A549 (cell line): ENCODE data around the gene UBE3C.

Experiments used
- POLR2A ChIP-seq: IDR thresholded peaks from 2 replicates; pipeline ENCODE4 v1.6.1; 2012; ENCODE audit warnings: mild to moderate bottlenecking, low read length
- POLR2AphosphoS2 ChIP-seq: conservative IDR thresholded peaks from 2 replicates; pipeline ENCODE4 v1.6.1; 2012; ENCODE audit warnings: low read length, improper control_type of control experiment, inconsistent platforms
- RAD21 ChIP-seq, 2 experiments: fragments of >200 bp in 1 of 2; sonication (Bioruptor Twin) in 1 of 2; formaldehyde crosslinking in 1 of 2; IDR thresholded peaks in 1 of 2; conservative IDR thresholded peaks in 1 of 2; 2 replicates in 1 of 2; 3 replicates in 1 of 2; pipeline ENCODE4 v1.6.1; 2012 to 2018; ENCODE audit warnings: inconsistent platforms in 1 of 2
- TF ChIP-seq, protein P1 (sequence below): fragments of >200 bp; sonication (Bioruptor Twin); formaldehyde crosslinking; IDR thresholded peaks from 3 replicates; pipeline ENCODE4 v1.5.1; 2016
- TF ChIP-seq, protein P2 (sequence below): fragments of 200-600 bp; sonication (generic); IDR thresholded peaks from 2 replicates; pipeline ENCODE4 v1.6.1; 2016; ENCODE audit warnings: antibody characterized with exemption, mild to moderate bottlenecking, moderate library complexity
- TF ChIP-seq, protein P3 (sequence below): fragments of 450-650 bp; IDR thresholded peaks from 2 replicates; pipeline ENCODE4 v1.6.1; 2014; ENCODE audit warnings: antibody characterized with exemption

DNA sequence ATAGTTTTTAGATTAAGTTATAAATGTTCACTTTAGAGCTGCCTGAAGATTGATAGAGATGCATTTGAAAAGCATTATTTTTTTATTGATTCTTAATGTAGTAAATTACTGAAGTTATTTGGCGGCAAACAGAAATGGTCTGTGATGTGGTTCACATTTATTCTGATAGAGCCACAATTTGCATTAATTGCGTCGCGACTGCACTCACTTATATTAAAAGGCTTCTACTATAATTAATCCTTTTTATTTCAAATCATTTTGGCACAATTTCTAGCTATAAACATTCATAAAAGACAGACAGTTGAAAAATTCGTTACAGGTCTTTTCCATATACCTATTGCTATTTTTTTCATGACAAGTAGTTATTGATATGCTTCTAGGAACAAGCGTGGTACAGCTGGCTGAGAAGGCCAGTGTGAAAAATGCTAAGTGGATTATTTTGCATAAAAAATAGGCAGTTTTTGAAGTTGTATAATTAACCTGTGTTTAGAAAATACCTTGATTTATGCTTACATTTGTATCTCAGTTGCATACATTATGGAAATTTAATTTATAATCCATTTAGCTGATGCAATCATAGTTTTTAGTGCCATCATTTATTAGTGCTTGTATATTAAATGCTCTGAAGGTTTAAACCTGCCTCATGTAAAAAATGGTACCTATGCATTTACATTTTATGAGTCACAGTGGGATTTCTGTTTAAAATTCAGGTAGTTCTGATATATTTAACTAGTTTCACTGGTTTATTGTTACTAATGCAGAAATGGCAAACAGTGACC lies 106.0 kb downstream of the UBE3C start:
- TF ChIP-seq RAD21 (conservative IDR thresholded peaks at IDR 0.05 in 1 of 2, IDR thresholded peaks at IDR 0.05 in 1 of 2) (no peak), POLR2A (no peak), POLR2AphosphoS2 (no peak)
- TF ChIP-seq, protein P1, sequence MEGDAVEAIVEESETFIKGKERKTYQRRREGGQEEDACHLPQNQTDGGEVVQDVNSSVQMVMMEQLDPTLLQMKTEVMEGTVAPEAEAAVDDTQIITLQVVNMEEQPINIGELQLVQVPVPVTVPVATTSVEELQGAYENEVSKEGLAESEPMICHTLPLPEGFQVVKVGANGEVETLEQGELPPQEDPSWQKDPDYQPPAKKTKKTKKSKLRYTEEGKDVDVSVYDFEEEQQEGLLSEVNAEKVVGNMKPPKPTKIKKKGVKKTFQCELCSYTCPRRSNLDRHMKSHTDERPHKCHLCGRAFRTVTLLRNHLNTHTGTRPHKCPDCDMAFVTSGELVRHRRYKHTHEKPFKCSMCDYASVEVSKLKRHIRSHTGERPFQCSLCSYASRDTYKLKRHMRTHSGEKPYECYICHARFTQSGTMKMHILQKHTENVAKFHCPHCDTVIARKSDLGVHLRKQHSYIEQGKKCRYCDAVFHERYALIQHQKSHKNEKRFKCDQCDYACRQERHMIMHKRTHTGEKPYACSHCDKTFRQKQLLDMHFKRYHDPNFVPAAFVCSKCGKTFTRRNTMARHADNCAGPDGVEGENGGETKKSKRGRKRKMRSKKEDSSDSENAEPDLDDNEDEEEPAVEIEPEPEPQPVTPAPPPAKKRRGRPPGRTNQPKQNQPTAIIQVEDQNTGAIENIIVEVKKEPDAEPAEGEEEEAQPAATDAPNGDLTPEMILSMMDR, result no peak
- TF ChIP-seq, protein P2, sequence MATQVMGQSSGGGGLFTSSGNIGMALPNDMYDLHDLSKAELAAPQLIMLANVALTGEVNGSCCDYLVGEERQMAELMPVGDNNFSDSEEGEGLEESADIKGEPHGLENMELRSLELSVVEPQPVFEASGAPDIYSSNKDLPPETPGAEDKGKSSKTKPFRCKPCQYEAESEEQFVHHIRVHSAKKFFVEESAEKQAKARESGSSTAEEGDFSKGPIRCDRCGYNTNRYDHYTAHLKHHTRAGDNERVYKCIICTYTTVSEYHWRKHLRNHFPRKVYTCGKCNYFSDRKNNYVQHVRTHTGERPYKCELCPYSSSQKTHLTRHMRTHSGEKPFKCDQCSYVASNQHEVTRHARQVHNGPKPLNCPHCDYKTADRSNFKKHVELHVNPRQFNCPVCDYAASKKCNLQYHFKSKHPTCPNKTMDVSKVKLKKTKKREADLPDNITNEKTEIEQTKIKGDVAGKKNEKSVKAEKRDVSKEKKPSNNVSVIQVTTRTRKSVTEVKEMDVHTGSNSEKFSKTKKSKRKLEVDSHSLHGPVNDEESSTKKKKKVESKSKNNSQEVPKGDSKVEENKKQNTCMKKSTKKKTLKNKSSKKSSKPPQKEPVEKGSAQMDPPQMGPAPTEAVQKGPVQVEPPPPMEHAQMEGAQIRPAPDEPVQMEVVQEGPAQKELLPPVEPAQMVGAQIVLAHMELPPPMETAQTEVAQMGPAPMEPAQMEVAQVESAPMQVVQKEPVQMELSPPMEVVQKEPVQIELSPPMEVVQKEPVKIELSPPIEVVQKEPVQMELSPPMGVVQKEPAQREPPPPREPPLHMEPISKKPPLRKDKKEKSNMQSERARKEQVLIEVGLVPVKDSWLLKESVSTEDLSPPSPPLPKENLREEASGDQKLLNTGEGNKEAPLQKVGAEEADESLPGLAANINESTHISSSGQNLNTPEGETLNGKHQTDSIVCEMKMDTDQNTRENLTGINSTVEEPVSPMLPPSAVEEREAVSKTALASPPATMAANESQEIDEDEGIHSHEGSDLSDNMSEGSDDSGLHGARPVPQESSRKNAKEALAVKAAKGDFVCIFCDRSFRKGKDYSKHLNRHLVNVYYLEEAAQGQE, result no peak
- TF ChIP-seq, protein P3, sequence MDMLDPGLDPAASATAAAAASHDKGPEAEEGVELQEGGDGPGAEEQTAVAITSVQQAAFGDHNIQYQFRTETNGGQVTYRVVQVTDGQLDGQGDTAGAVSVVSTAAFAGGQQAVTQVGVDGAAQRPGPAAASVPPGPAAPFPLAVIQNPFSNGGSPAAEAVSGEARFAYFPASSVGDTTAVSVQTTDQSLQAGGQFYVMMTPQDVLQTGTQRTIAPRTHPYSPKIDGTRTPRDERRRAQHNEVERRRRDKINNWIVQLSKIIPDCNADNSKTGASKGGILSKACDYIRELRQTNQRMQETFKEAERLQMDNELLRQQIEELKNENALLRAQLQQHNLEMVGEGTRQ, result no peak
